LNCAP (cell line): Measurements from ENCODE around the gene LRRC56.

Source experiments
- TF ChIP-seq, protein P1 (sequence below): fragments of 450-650 bp; IDR thresholded peaks from 2 replicates; pipeline ENCODE4 v1.5.1; 2017; ENCODE audit warnings: mild to moderate bottlenecking

The LRRC56 gene

GRCh38 chr11:587978-588380 is 50.7 kb downstream of the LRRC56 start:
- TF ChIP-seq, protein P1, sequence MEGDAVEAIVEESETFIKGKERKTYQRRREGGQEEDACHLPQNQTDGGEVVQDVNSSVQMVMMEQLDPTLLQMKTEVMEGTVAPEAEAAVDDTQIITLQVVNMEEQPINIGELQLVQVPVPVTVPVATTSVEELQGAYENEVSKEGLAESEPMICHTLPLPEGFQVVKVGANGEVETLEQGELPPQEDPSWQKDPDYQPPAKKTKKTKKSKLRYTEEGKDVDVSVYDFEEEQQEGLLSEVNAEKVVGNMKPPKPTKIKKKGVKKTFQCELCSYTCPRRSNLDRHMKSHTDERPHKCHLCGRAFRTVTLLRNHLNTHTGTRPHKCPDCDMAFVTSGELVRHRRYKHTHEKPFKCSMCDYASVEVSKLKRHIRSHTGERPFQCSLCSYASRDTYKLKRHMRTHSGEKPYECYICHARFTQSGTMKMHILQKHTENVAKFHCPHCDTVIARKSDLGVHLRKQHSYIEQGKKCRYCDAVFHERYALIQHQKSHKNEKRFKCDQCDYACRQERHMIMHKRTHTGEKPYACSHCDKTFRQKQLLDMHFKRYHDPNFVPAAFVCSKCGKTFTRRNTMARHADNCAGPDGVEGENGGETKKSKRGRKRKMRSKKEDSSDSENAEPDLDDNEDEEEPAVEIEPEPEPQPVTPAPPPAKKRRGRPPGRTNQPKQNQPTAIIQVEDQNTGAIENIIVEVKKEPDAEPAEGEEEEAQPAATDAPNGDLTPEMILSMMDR = no peak

- TF ChIP-seq, protein P1 = no peak
Observed at GRCh38 chr11:589798-590197, 52.5 kb downstream of the LRRC56 start.

- TF ChIP-seq, protein P1 = no peak
Observed at GRCh38 chr11:590997-591396, 53.7 kb downstream of the LRRC56 start.

GRCh38 chr11:592501-592900 is 55.2 kb downstream of the LRRC56 start:
- TF ChIP-seq, protein P1 = no peak

GRCh38 chr11:592918-593317 is 55.6 kb downstream of the LRRC56 start:
- TF ChIP-seq, protein P1 = no peak

DNA sequence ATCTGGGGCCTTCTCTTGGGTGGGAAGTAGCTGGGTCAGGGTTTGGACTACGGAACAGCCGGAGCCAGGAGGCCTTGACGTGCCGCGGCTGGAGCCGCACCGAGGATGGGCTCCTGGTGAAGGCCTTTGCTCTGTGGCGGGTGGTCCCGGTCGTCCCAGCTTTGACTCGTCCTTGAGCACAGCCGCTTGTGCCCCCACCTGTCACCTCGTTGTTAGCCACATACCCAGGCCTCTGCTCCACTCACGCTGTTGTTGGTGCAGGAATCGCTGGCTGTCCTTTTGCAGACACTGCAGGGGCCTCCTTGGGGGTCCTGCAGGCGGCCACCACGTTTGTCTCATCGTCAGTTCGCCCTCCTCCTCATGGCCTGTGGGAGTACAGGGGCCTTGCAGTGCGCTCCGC is 56.0 kb downstream of the LRRC56 start:
- TF ChIP-seq, protein P1 = no peak

GRCh38 chr11:595400-595799 is 58.1 kb downstream of the LRRC56 start:
- TF ChIP-seq, protein P1 = no peak

DNA sequence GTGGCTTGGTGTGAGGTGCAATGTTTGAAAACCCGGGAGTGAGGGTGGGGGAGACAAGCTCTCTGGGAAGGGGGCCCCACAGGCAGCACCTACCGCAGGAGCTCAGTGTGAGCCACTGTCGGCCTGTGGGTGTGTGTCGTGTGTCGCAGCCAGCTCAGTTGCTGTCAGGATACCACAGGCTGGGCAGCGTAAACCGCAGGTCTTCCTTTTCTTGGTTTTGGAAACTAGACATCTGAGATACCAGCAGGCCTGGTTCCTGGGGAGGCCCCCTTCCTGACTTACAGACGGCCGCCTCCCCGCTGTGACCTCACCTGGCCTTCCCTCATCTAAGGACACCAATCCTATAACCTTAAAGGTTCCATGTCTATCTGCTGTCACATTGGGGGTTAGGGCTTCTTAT is 59.0 kb downstream of the LRRC56 start:
- TF ChIP-seq, protein P1 = no peak
